ENCODE measurements around the gene DNMT1.
"Not testable (repeated sequence)": the region's sequence is repeated elsewhere in the genome, so short reads cannot be mapped to it uniquely, and the experiment has no call there.

The DNMT1 gene

DNA sequence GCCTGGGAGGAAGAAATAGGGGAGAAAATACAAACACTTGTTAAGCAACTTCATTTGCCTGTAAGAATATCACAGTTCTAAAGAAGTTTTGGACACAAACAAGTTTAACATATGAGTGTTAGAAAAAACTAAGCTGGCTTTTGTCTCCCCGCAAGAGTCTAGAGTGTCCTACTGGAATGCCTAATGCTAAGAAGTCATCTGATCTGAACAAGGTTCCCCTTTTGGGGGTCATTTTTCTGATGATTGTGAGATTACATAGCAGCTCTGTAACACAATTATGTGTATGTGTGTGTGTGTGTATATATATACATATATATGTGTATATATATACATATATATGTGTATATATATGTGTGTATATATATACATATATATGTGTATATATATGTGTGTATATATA lies 12.7 kb downstream of the DNMT1 start:
- DNase-seq = no peak

DNA sequence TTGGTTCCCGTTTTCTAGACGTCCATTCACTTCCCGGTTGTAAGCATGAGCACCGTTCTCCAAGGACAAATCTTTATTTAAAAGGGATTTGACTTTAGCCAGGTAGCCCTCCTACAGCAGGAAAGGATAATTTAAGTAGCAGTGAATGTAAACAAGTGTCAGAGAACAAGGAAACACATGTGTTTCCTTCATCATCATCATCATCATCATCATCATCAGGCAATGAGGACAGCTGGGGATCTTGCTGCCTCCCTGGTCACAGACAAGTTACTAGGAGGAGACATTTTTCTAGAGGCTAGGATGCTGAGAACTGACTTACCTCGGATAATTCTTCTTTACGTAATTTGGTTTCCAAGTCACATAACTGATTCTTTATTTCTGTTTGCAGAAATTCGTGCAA lies 14.3 kb downstream of the DNMT1 start:
- DNase-seq = no peak

DNA sequence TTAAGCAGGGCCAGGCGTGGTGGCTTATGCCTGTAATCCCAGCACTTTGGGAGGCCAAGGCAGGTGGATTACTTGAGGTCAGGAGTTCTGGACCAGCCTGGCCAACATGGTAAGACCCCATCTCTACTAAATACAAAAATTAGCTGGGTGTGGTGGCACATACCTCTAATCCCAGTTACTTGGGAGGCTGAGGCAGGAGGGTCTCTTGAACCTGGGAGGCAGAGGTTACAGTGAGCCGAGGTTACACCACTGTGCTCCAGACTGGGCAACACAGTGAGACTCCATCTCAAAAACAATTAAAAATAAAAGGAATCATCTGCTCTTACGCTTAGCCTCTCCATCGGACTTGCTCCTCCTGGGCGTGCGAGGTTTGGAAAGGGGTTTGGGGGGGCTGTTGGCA lies 14.7 kb downstream of the DNMT1 start:
- not testable (repeated sequence) for DNase-seq

DNA sequence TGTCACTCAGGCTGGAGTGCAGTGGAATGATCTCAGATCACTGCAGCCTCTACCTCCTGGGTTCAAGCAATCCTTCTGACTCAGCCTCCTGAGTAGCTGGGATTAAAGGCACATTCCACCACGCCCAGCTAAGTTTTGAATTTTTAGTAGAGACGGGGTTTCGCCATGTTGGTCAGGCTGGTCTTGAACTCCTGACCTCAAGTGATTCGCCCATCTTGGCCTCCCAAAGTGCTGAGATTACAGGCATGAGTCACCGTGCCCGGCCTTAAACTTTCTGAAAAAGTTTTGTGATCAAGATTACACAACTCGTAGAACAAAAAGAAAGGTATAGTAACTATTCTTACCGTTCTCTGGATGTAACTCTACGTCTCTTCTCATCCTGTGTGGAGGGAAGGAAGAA lies 21.2 kb downstream of the DNMT1 start:
- no peak for DNase-seq

DNA sequence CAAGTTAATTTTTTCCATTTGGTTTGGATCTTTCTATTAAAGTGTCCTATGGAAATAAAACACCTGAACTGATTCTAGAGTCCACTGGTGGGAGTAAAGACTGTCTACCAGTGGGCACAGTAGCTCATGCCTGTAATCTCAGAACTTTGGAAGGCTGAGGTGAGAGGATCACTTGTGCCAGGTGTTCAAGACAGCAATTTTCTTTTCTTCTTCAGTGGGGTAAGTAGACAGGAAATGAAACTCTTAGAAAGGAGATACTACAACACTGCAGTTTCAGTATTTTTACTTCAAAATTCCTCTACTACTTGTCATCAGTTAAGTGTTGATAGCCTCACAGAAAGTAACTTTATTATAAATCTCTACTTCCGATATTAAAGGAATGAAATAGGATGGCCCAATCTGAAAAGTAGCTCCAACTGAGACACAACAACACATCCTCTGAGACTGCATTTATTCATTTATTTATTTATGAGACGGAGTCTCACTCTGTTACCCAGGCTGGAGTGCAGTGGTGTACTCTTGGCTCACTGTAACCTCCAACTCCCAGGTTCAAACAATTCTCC lies 26.3 kb downstream of the DNMT1 start:
- no peak for DNase-seq

DNA sequence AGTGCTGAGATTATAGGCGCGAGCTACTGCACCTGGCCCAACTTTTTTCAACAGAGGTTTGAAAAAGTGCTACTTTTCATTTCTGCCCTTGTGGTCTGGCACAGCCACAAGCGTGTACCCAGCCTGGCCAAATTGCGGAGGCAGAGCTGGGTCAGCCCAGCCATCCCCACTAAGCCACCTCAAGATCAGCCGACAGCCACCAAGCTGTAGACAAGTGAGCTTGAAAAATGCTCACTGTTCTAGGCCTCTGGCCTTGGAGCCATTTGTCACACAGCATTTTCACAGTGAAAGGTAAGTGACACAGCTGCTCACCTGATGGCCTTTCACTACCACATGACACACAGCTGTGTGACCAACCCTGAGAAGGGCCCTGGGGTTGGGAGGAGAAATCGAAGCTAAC lies 27.3 kb downstream of the DNMT1 start:
- DNase-seq = no peak

DNA sequence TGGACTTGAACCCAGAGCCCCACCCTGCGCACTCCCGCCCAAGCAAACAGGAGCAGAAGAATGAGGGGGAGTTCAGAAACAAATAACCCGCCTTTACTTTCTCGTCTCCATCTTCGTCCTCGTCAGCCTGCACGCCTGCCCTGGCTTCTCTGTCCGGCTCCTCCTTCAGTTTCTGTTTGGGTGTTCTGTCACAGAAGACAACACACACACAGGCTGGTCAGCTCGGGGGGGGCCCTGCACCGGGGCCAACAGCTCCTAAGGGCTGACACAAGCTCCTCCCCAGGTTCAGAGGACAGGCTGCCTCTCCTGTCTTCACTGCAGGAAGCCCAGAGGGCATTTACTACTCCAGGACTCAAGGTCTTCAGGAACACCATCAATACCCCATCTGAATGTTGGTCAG lies 28.3 kb downstream of the DNMT1 start:
- DNase-seq = not testable (repeated sequence)

DNA sequence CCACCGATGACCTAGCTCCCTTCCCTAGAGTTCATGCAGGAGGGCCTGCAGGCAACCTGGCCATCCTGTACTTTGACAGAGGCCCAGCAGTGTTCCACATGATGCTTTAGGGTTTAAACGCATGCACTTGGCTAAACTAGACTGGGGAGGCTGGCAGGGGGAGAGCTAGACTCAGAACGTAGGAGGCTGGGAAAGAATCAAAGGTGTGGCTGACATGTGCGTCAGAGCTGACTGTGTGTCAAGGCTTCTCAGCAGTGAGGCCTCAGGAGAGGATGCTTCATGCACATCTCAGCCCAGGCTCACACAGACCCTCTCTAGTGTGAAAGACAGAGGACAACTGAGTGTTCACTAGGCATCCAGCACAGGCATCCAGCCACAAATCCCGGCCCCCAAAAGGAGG lies 28.7 kb downstream of the DNMT1 start:
- no peak for DNase-seq

DNA sequence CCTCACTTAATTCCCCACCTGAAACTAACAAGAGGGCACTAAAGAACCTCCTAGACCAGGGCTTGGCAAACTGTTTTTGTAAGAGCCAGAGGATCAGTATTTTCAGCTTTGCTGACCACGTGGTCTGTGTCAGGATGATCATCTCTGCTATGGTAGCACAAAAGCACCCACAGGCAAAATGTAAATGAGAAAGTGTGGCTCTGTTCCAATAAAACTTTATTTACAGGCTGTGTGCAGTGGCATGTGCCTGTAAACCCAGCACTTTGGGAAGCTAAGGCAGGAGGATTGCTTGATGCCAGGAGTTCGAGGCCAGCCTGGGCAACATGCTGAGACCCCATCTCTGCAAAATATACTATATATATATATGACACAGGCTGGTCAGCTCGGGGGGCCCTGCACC lies 31.2 kb downstream of the DNMT1 start:
- DNase-seq = no peak

DNA sequence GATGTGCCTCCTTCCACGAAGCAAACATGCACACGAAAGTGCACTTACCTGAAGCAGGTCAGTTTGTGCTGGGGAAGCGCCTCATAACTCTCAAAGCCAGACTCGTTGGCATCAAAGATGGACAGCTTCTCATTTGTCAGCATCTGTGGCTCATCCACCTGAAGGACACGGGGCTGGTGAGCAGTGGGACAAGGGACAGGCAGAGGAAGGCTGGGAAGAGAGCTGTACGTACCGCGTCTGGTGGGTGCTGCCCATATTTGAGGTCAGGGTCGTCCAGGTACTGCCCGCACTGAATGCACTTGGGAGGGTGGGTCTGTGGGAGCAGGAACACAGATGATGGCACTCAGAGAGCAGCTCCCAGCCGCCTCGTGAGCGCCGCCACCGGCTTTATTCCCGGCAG lies 35.1 kb downstream of the DNMT1 start:
- DNase-seq = no peak

DNA sequence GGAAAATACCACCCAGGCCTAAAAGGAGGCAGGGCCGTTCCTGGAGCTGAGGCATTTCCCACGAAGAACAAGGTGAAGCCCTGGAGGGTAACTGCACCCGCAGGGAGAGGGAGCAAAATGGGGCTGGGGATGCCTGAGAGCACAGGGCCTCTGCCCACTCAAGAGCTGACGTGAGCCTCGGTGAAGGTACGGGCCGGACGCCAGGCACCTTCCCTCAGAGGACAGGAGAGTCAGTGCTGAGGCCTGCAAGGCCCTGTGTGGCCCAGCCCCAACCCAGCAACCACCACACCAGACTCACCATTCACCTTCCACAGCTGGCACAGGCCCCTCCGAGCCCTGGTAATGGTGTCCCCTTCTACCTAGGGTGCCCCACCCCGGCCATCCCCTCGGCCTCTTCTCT lies 36.3 kb downstream of the DNMT1 start:
- no peak for DNase-seq

DNA sequence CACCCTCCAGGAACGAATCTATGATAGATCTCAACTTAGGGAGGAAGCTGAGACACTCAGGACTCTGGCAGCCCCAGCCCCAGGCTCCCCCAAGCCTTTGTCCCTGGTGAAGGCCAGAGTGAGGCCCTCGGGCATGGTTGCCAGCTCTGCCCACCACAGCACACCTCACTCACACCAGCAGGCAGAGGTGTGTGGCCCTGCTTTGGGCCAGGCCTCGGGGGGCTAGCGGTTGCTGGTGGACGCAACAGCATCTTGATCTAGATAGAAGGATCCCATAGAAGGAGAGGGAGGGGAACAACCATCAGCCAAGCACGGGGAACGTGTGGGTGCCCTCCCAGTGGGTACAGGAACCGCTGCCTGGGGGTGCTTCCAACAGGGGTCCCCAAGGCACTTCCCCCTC lies 36.7 kb downstream of the DNMT1 start:
- DNase-seq = no peak

DNA sequence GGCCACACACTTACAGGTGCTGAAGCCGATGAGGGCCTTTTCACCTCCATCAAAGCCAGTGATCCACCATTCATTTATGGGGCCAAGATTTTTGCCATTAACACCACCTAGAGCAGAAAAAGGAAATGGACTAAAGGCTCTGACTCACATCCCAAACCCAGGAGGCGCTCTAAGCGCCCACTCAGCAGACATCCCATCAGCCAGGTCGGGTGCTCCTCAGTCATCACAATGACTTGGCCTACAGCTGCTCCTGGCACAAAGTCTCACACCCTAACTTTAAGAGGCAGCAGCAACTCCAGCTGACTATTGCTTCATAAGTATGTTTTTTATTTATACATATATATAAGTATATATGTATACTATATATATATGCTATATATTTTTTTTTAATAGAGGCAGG lies 38.9 kb downstream of the DNMT1 start:
- no peak for DNase-seq

DNA sequence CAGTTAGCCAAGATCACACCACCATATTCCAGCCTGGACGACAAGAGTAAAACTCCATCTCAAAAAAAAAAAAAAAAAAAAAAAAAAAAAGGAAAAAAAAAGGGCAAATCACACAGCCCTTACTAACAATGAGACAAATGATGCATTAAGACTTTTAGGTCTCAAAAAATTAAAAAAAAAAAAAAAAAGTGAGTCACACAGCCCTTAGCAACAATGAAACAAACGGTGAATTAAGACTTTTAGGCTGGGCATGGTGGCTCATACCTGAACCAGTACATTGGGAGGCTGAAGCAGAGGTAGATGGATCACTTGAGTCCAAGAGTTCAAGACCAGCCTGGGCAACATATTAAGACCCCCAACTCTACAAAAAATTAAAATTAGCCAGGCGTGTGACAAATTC lies 42.7 kb downstream of the DNMT1 start:
- no peak for DNase-seq

DNA sequence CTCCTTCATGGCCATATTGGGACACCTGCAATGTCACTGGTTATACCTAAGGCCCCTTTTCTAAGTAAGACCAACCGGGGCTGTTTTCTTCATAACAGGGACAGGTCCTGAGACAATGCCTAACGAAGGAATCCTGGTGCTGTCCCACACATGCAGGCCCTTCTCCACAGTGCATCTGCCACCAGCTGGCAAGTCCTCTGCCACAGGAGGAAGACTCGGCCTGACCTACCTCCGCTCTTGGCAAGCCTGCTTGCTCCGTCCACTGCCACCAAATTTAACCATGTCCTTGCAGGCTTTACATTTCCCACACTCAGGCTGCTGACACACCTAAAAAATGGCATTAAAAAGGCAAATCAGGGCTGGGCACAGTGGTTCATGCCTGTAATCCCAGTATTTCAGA lies 43.2 kb downstream of the DNMT1 start:
- no peak for DNase-seq

DNA sequence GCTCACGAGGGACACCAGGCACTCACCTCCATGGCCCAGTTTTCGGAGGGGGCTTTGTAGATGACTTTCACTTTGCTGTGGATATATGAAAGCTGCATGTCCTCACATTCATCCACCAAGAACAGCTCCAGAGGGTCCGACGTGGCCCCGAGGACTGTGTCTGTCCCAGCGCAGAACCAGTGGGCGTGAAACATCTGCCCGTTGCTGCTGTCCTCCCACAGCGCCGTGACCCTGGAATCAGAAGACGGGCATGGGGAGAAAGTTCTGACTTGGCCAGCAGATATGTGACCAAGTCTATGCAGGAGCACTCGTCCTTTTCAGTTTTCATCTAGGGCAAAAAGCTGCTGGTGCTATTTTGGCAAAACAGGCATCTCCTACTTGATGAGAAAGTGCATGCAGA lies 45.3 kb downstream of the DNMT1 start:
- no peak for DNase-seq

DNA sequence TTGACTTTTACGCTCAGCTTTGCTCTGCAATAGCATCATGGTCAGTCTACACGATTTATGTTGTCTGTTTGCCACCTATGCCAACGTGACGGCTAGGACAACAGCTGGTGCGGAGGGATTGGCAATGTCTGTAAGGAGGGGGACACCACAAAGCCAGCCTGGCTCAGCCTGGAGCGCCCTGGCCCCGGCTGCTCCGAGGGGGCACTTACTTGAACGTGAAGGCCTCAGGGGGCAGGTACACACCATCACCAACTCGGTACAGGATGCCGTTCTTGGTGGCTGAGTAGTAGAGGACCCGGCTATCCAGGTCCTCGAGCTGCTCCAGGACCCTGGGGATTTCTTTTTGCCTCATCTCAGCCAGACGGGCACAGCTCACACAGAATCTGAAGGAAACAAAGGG lies 48.6 kb downstream of the DNMT1 start:
- no peak for DNase-seq

DNA sequence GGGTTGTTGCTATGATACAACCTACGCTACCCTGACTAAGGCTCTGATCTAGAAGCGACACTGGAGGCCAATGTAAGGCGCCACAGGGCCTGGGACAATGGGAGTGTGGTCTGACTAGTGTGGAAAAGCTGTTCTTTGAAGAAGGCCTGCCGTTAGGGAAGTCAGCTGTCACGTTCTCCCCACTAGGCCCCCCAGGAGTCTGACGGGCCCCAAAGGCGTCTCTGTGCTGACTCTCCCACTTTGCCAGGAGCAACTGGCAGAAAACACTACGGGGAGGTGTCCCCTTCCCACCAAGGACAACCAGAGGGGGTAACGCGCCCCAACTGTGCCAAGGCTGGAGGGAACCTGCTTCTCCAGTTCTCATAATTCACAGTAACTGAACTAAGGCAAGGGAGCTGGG lies 49.7 kb downstream of the DNMT1 start:
- no peak for DNase-seq

DNA sequence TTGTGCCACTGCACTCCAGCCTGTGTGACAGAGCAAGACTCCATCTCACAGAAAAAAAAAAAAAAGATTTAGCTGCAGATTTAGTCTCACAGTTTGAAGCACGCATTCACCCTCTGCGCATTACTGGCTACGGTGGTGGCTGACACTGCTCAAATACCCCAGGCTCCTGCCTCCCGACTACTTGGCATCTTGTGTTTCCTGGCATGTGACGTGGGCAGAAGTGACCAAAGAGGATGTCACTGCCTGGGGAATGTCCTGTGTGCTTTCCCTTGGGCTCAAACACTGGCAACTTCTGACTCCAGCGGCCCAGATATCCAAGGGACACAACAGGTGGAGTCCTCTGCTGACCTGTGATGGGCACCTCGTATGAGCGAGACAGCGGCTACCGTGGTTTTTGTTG lies 50.4 kb downstream of the DNMT1 start:
- no peak for DNase-seq

DNA sequence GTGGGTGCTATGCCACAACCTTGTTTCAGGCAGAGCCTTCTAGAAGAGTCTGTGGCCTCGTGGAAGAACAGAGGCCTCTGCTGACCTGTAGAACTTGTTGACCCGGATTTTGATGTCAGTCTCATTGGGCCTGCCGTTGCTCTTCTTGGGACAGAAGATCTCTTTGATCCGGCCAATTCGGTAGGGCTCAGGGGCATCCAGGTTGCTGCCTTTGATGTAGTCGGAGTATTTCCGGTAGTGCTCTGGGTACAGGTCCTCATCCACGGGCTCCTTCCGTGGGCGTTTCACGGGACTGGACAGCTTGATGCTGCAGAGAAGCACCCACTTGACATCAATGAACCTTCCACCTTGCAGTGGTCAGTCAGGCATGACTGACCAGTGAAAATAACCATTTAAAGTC lies 51.1 kb downstream of the DNMT1 start:
- DNase-seq = no peak

DNA sequence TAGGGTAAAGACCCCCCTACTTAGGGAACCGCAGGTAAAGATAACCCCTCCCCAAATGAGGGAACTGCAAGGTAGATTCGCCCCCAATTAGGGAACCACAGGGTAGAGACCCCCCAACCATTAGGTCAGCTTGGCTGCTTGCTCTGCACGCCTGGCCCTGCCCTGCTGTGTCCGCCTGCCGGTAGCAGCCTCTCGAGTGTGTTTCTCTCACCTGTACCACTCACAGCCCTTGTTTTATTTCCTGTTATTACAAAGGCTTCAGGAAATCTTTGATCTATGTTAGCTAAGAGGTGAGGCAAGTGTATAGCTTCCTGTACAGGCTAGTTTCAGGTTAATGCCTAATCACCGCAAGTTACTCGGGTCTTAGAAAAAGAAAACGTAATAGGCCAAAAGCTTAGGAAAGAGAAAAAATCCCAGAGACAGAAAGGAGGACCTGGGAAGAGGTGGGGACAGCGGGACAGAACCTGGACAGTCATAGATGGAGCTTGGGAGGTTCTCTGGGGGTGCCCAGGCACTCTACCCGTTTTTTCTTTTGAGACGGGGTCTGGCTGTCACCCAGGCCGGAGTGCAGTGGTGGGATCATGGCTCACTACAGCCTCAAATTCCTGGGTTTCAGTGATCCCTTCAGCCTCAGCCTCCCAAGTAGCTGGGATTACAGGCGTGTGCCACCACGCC lies 51.9 kb downstream of the DNMT1 start:
- no peak for DNase-seq

DNA sequence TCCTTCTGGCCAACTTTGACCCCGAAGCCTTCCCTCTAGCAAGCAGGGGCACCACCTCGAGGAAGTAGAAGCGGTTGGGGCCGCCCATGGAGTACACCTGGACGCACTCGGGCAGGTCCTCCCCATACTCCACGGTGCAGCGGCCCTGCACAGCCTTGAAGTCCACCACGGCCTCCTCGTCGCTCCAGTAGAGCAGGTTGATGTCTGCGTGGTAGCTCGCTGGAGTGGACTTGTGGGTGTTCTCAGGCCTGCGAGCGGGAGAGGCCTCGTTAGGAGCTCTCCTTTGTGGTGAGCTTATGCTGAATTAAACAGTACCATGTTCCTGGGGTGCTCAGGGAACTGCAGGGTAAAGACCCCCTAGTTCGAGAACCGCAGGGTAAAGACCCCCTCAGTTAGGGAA lies 52.8 kb downstream of the DNMT1 start:
- DNase-seq = no peak

DNA sequence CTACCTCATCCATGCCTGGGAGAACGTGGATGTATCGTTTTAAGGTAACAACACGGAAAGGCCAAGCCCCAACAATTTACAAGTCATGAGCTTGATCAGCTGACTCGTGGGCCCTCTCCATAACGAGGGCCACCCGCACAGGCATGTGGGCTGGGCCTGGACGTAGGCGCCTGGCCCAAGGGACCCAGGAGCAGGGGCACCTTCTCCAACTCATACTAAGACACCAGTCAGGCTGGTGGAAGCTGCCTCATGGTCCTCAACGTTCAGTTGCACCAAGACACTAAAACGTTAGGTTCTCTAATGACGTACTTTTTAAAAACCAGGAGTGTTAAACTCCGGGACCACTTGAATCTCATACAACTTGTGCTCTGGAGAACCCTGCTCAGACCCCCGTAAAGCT lies 53.3 kb downstream of the DNMT1 start:
- no peak for DNase-seq

DNA sequence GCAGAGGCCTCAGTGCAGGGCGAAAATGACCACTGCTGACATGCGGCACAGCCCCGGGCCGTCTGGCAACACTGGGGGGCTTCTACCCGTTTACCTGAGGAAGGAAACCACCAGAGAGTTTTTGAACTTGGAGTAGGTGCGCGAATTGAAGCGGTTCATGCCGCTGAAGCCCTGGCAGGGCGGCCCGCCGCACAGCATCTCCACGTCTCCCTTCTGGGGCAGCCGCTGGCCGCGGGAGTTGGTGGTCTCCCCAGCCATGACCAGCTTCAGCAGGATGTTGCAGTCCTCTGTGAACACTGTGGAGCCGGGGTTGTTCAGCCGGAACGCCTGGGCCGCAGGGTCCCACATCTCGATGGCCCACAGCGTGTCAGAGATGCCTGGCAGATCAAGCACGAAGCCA lies 54.8 kb downstream of the DNMT1 start:
- no peak for DNase-seq
